HG03378 (cell line): Measurements from ENCODE around the gene ACADSB.

Experiments
- ATAC-seq: cut with Tn5 transposase; IDR thresholded peaks from one replicate; pipeline ENCODE4 v1.9.1; 2021; ENCODE audit warnings: mild to moderate bottlenecking, moderate library complexity; ENCODE audit not compliant: unreplicated experiment

The ACADSB gene

GRCh38 chr10:123001370-123001769, 7.4 kb upstream of the ACADSB start:
- ATAC-seq = no peak

- ATAC-seq = no peak
Measured at GRCh38 chr10:123004298-123004697, 4.5 kb upstream of the ACADSB start.

GRCh38 chr10:123007558-123008354, 1.1 kb upstream of the ACADSB start:
- peak; percentile 44 for ATAC-seq

GRCh38 chr10:123009105-123009820, 457 bp downstream of the ACADSB start:
- peak; percentile 10 for ATAC-seq

GRCh38 chr10:123011987-123012386, 3.2 kb downstream of the ACADSB start:
- ATAC-seq = no peak

- ATAC-seq = no peak
Measured at GRCh38 chr10:123013456-123014419, 4.9 kb downstream of the ACADSB start.

- no peak for ATAC-seq
Measured at GRCh38 chr10:123014772-123015171, 6.0 kb downstream of the ACADSB start.

- ATAC-seq = no peak
Measured at GRCh38 chr10:123016228-123016627, 7.4 kb downstream of the ACADSB start.

GRCh38 chr10:123017421-123018165, 8.8 kb downstream of the ACADSB start:
- ATAC-seq = no peak

GRCh38 chr10:123018531-123018930, 9.7 kb downstream of the ACADSB start:
- ATAC-seq = no peak

- no peak for ATAC-seq
Measured at GRCh38 chr10:123019264-123019663, 10.5 kb downstream of the ACADSB start.

GRCh38 chr10:123019941-123020703, 11.3 kb downstream of the ACADSB start:
- ATAC-seq = no peak

- no peak for ATAC-seq
Measured at GRCh38 chr10:123021517-123021916, 12.7 kb downstream of the ACADSB start.

- ATAC-seq = no peak
Measured at GRCh38 chr10:123024540-123024939, 15.7 kb downstream of the ACADSB start.

- no peak for ATAC-seq
Measured at GRCh38 chr10:123026302-123026701, 17.5 kb downstream of the ACADSB start.

GRCh38 chr10:123027861-123028260, 19.1 kb downstream of the ACADSB start:
- ATAC-seq = no peak

- no peak for ATAC-seq
Measured at GRCh38 chr10:123031124-123031523, 22.3 kb downstream of the ACADSB start.

GRCh38 chr10:123034332-123034731, 25.5 kb downstream of the ACADSB start:
- no peak for ATAC-seq

GRCh38 chr10:123035467-123036086, 26.8 kb downstream of the ACADSB start:
- ATAC-seq = no peak
